GM12801 (cell line): Measurements from ENCODE around the gene SIX4.

ENCODE experiments used
- CTCF ChIP-seq: IDR thresholded peaks from one replicate; pipeline ENCODE4 v1.5.1; 2011; ENCODE audit warnings: control low read depth; ENCODE audit not compliant: insufficient read length; ENCODE audit errors: extremely low read depth

The SIX4 gene

GRCh38 chr14:60691383-60692113 is 32.6 kb downstream of the SIX4 start:
- no peak for TF ChIP-seq CTCF

- no peak for TF ChIP-seq CTCF
These were observed 37.3 kb downstream of the SIX4 start for GRCh38 chr14:60686865-60687264.

GRCh38 chr14:60684203-60684602 is 39.9 kb downstream of the SIX4 start:
- no peak for TF ChIP-seq CTCF

GRCh38 chr14:60681271-60681670 is 42.9 kb downstream of the SIX4 start:
- TF ChIP-seq CTCF, result no peak

- no peak for TF ChIP-seq CTCF
These were observed 43.6 kb downstream of the SIX4 start for GRCh38 chr14:60680511-60680910.

- no peak for TF ChIP-seq CTCF
These were observed 44.4 kb downstream of the SIX4 start for GRCh38 chr14:60679566-60680258.

GRCh38 chr14:60677701-60678100 is 46.5 kb downstream of the SIX4 start:
- TF ChIP-seq CTCF, result no peak
